IMR-90 (cell line): ENCODE measurements around the gene SLC25A5. TPM values are rescaled to one million over a fixed set of nuclear protein-coding genes. Genes with fewer than 3 reads are reported as not detected.

Source experiments
- ATAC-seq: fragments of 200-7000 bp; cut with Tn5 transposase; 2 replicates; pipeline ENCODE4 v1.9.1; 2020; ENCODE audit warnings: low read depth, mild to moderate bottlenecking, moderate library complexity
- BruUV-seq: library from RNA; stranded (reverse); fragments of 400-500 nt; replicated peaks from 2 replicates; lab custom pipeline; 2021; lab: Mats Ljungman, UMichigan
- CTCF ChIA-PET: fragments of 300-600 bp; formaldehyde crosslinking; extraction: SDS; loops from one replicate; lab custom pipeline; 2021; ENCODE audit warnings: antibody characterized with exemption; lab: Yijun Ruan, JAX
- POLR2A ChIA-PET: fragments of 300-600 bp; sonication (Branson Sonifier 250); formaldehyde crosslinking; loops from one replicate; lab custom pipeline; 2022; ENCODE audit warnings: antibody characterized with exemption; ENCODE audit not compliant: unreplicated experiment; lab: Charles Lee
- DNase-seq: peaks from one replicate; pipeline ENCODE4 v3.0.0; 2013
- H2AFZ ChIP-seq: replicated peaks from 2 replicates; pipeline ENCODE3; 2013; ENCODE audit warnings: low read length, mild to moderate bottlenecking; ENCODE audit not compliant: poor library complexity
- H2AK5ac ChIP-seq: 2 replicates; pipeline ENCODE4 v1.6.1; 2013; ENCODE audit warnings: low read depth, low read length, inconsistent platforms
- H2AK9ac ChIP-seq: replicated peaks from 2 replicates; pipeline ENCODE3; 2013; ENCODE audit warnings: mild to moderate bottlenecking, low read depth, low read length, moderate library complexity; ENCODE audit not compliant: poor library complexity
- H2BK120ac ChIP-seq: 2 replicates; pipeline ENCODE4 v1.6.1; 2013; ENCODE audit warnings: low read depth, low read length, inconsistent platforms
- H2BK15ac ChIP-seq: 3 replicates; pipeline ENCODE4 v1.6.1; 2013; ENCODE audit warnings: low read depth, low read length, inconsistent platforms
- H2BK20ac ChIP-seq: 2 replicates; pipeline ENCODE4 v1.6.1; 2013; ENCODE audit warnings: low read depth, mild to moderate bottlenecking, inconsistent platforms, low read length, moderate library complexity
- H2BK5ac ChIP-seq: 2 replicates; pipeline ENCODE4 v1.6.1; 2013; ENCODE audit warnings: mild to moderate bottlenecking, low read depth, low read length, inconsistent platforms; ENCODE audit not compliant: poor library complexity, severe bottlenecking
- H3K14ac ChIP-seq: replicated peaks from 2 replicates; pipeline ENCODE4 v1.6.1; 2013; ENCODE audit warnings: low read depth, low read length, inconsistent platforms
- H3K18ac ChIP-seq: 2 replicates; pipeline ENCODE4 v1.6.1; 2013; ENCODE audit warnings: low read depth, low read length, control low read depth
- H3K23ac ChIP-seq: 2 replicates; pipeline ENCODE4 v1.6.1; 2013; ENCODE audit warnings: low read depth, low read length, inconsistent platforms
- H3K27ac ChIP-seq: 2 replicates; pipeline ENCODE4 v1.5.1; 2013; ENCODE audit warnings: mild to moderate bottlenecking, control low read depth, low read length; ENCODE audit not compliant: insufficient read depth
- H3K27me3 ChIP-seq: 2 replicates; pipeline ENCODE4 v1.6.1; 2013; ENCODE audit warnings: low read length; ENCODE audit not compliant: control insufficient read depth, insufficient read depth
- H3K36me3 ChIP-seq: 2 replicates; pipeline ENCODE4 v1.6.1; 2013; ENCODE audit warnings: low read length, mixed read lengths; ENCODE audit not compliant: control insufficient read depth, insufficient read depth
- H3K4ac ChIP-seq: 2 replicates; pipeline ENCODE4 v1.6.1; 2013; ENCODE audit warnings: low read depth, low read length, inconsistent platforms
- H3K4me1 ChIP-seq: 2 replicates; pipeline ENCODE4 v1.6.1; 2013; ENCODE audit warnings: low read length, mixed read lengths; ENCODE audit not compliant: control insufficient read depth, insufficient read depth
- H3K4me2 ChIP-seq: 2 replicates; pipeline ENCODE4 v1.6.1; 2013; ENCODE audit warnings: low read depth, mild to moderate bottlenecking, control low read depth, low read length, moderate library complexity
- H3K4me3 ChIP-seq: 2 replicates; pipeline ENCODE4 v1.5.1; 2013; ENCODE audit warnings: low read depth, mild to moderate bottlenecking, control low read depth, low read length, moderate library complexity; ENCODE audit not compliant: insufficient read depth
- H3K56ac ChIP-seq: 2 replicates; pipeline ENCODE4 v1.6.1; 2013; ENCODE audit warnings: low read length, inconsistent platforms; ENCODE audit not compliant: insufficient read depth; ENCODE audit errors: extremely low read depth
- H3K79me1 ChIP-seq, 2 experiments: 2 replicates each; pipeline ENCODE4 v1.6.1; 2013; ENCODE audit warnings: low read length in 2 of 2, inconsistent platforms in 1 of 2, low read depth in 1 of 2
- H3K9ac ChIP-seq: 2 replicates; pipeline ENCODE4 v1.6.1; 2013; ENCODE audit warnings: low read depth, low read length, control low read depth
- H3K9me1 ChIP-seq: 2 replicates; pipeline ENCODE4 v1.6.1; 2013; ENCODE audit warnings: low read length, inconsistent platforms; ENCODE audit not compliant: insufficient read depth
- H3K9me3 ChIP-seq: 2 replicates; pipeline ENCODE4 v1.6.1; 2013; ENCODE audit warnings: low read length; ENCODE audit not compliant: control insufficient read depth, insufficient read depth
- H4K20me1 ChIP-seq: 2 replicates; pipeline ENCODE4 v1.6.1; 2013; ENCODE audit warnings: low read length, inconsistent platforms; ENCODE audit not compliant: insufficient read depth
- H4K5ac ChIP-seq: 2 replicates; pipeline ENCODE4 v1.6.1; 2013; ENCODE audit warnings: mild to moderate bottlenecking, low read depth, low read length, control low read depth
- H4K8ac ChIP-seq, 2 experiments: 2 replicates each; pipeline ENCODE4 v1.6.1; 2013; ENCODE audit warnings: low read depth in 2 of 2, low read length in 2 of 2, control low read depth in 1 of 2, inconsistent platforms in 1 of 2
- H4K91ac ChIP-seq: 2 replicates; pipeline ENCODE4 v1.6.1; 2013; ENCODE audit warnings: low read depth, low read length, inconsistent platforms; ENCODE audit not compliant: insufficient read depth
- BHLHE40 ChIP-seq: fragments of 150-350 bp; IDR thresholded peaks from 2 replicates; pipeline ENCODE4 v1.6.1; 2016; ENCODE audit warnings: mild to moderate bottlenecking, low read depth, low read length
- CEBPB ChIP-seq: IDR thresholded peaks from 2 replicates; pipeline ENCODE4 v1.6.1; 2012; ENCODE audit warnings: low read depth, low read length, improper control_type of control experiment
- CHD1 ChIP-seq: IDR thresholded peaks from 2 replicates; pipeline ENCODE4 v1.6.1; 2012; ENCODE audit warnings: low read depth, low read length, improper control_type of control experiment
- CTCF ChIP-seq: conservative IDR thresholded peaks from 2 replicates; pipeline ENCODE4 v1.5.1; 2012; ENCODE audit warnings: mild to moderate bottlenecking, low read depth, low read length, improper control_type of control experiment
- ELK1 ChIP-seq: fragments of 150-350 bp; IDR thresholded peaks from 2 replicates; pipeline ENCODE4 v1.6.1; 2016; ENCODE audit warnings: low read depth, mild to moderate bottlenecking, low read length, moderate library complexity, borderline replicate concordance
- FOS ChIP-seq: fragments of 150-350 bp; IDR thresholded peaks from 2 replicates; pipeline ENCODE4 v1.6.1; 2016; ENCODE audit warnings: low read depth, low read length
- MAFK ChIP-seq: IDR thresholded peaks from 2 replicates; pipeline ENCODE4 v1.6.1; 2012; ENCODE audit warnings: low read depth, low read length, improper control_type of control experiment
- MAZ ChIP-seq: IDR thresholded peaks from 2 replicates; pipeline ENCODE4 v1.6.1; 2012; ENCODE audit warnings: low read depth, mild to moderate bottlenecking, low read length, improper control_type of control experiment, moderate library complexity, borderline replicate concordance
- MXI1 ChIP-seq: IDR thresholded peaks from 2 replicates; pipeline ENCODE4 v1.6.1; 2012; ENCODE audit warnings: low read depth, mild to moderate bottlenecking, low read length, moderate library complexity, borderline replicate concordance
- NFE2L2 ChIP-seq: fragments of 150-350 bp; IDR thresholded peaks from 2 replicates; pipeline ENCODE4 v1.6.1; 2016; ENCODE audit warnings: low read depth, mild to moderate bottlenecking, low read length
- POLR2A ChIP-seq: IDR thresholded peaks from 2 replicates; pipeline ENCODE4 v1.6.1; 2012; ENCODE audit warnings: mild to moderate bottlenecking, low read depth, low read length
- RAD21 ChIP-seq: IDR thresholded peaks from 2 replicates; pipeline ENCODE4 v1.6.1; 2012; ENCODE audit warnings: low read length, improper control_type of control experiment
- RCOR1 ChIP-seq: IDR thresholded peaks from 2 replicates; pipeline ENCODE4 v1.6.1; 2012; ENCODE audit warnings: mild to moderate bottlenecking, low read length, improper control_type of control experiment; ENCODE audit not compliant: insufficient replicate concordance
- RFX5 ChIP-seq: IDR thresholded peaks from 2 replicates; pipeline ENCODE4 v1.8.0; 2012; ENCODE audit warnings: low read depth, mild to moderate bottlenecking, low read length, moderate library complexity
- SMC3 ChIP-seq: fragments of 150-350 bp; IDR thresholded peaks from 2 replicates; pipeline ENCODE4 v1.6.1; 2016; ENCODE audit warnings: low read depth, mild to moderate bottlenecking, antibody characterized with exemption, low read length, moderate library complexity
- WGBS, 2 experiments: methylation state at CpG; one replicate each; pipeline versions ENCODE4 v1.1.5 to v1.1.7; 2013; ENCODE audit warnings: missing lambda C conversion rate in 2 of 2; ENCODE audit not compliant: insufficient read length in 1 of 2; ENCODE audit errors: extremely low coverage in 2 of 2; 5-methylcytosine and 5-hydroxymethylcytosine counted together
- dilution Hi-C: fragments of 300-500 bp; cut with HindIII; formaldehyde crosslinking; loops from one replicate; pipeline ENCODE4 v1.14.3; 2018; ENCODE audit warnings: low sequenced_read_pairs; ENCODE audit not compliant: unreplicated experiment
- in situ Hi-C: fragments of 300-500 bp; cut with MboI; formaldehyde crosslinking; loops from 3 replicates; pipeline ENCODE4 v1.14.3; 2019; ENCODE audit warnings: low sequenced_read_pairs, inconsistent platforms, mixed read lengths
- intact Hi-C: fragments of 100-400 bp; cut with micrococcal nuclease; formaldehyde crosslinking; loops from 2 replicates; pipeline ENCODE4 v1.10.0; 2022
- polyA plus RNA-seq, 3 experiments: library from polyadenylated mRNA; depleted of rRNA; stranded (reverse); fragments of >200 nt; gene quantifications; 2 replicates each; pipeline ENCODE4 v1.2.3, GENCODE V29; 2012; ENCODE audit warnings: low replicate concordance in 1 of 3
- total RNA-seq: library from RNA; depleted of rRNA; stranded (reverse); fragments of >200 nt; gene quantifications from 2 replicates; pipeline ENCODE4 v1.2.3, GENCODE V29; 2012
- TF ChIP-seq, protein P1 (sequence below): fragments of 150-350 bp; IDR thresholded peaks from 2 replicates; pipeline ENCODE4 v1.6.1; 2017; ENCODE audit warnings: mild to moderate bottlenecking, antibody characterized with exemption, low read length, low read depth

The SLC25A5 gene
- total and polyA plus RNA-seq, 2 of the 4 experiments (the other 2 are of a cell fraction): 216 to 337 TPM

GRCh38 chrX:119479845-119480244, 11.6 kb downstream of the SLC25A5 start:
- no TSS peak for BruUV-seq
- CTCF ChIA-PET: no interaction called here
- intact Hi-C loops: loop anchor here (10.0 kb wide), 1 partner anchor 735 kb away; no protein-coding TSS in a partner anchor
- H3K4ac ChIP-seq: no peak overlapping the region
- H3K27me3 ChIP-seq: no peaks in the 10 kb centered on the region
- H3K18ac ChIP-seq: no peak overlapping the region
- H3K4me3 ChIP-seq: no peak overlapping the region
- H4K8ac ChIP-seq: no peak overlapping the region
- in situ Hi-C loops: no loop called here
- no peaks in the 10 kb centered on the region for H3K9me3 ChIP-seq
- no peak overlapping the region for H4K91ac ChIP-seq
- no peaks in the 10 kb centered on the region for H4K20me1 ChIP-seq
- no peak overlapping the region for H3K14ac ChIP-seq
- no peak overlapping the region for H2AFZ ChIP-seq
- H3K9me1 ChIP-seq: no peaks in the 10 kb centered on the region
- no peaks in the 10 kb centered on the region for H3K36me3 ChIP-seq
- no peak overlapping the region for H2BK15ac ChIP-seq
- H3K27ac ChIP-seq: no peak overlapping the region
- H2AK5ac ChIP-seq: no peak overlapping the region
- no peak for TF ChIP-seq RCOR1
- TF ChIP-seq BHLHE40: no peak
- TF ChIP-seq, protein P1, sequence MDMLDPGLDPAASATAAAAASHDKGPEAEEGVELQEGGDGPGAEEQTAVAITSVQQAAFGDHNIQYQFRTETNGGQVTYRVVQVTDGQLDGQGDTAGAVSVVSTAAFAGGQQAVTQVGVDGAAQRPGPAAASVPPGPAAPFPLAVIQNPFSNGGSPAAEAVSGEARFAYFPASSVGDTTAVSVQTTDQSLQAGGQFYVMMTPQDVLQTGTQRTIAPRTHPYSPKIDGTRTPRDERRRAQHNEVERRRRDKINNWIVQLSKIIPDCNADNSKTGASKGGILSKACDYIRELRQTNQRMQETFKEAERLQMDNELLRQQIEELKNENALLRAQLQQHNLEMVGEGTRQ: no peak
- TF ChIP-seq CTCF: no peak
- TF ChIP-seq CHD1: no peak
- TF ChIP-seq FOS: no peak
- no peak for TF ChIP-seq MAFK
- TF ChIP-seq CEBPB: no peak
- no peak for TF ChIP-seq POLR2A
- no peak for TF ChIP-seq MAZ
- TF ChIP-seq SMC3: no peak
- no peak for TF ChIP-seq ELK1
- TF ChIP-seq RAD21: no peak
- no peak for TF ChIP-seq MXI1
- no peak for TF ChIP-seq RFX5
- TF ChIP-seq NFE2L2: no peak
- H2AK9ac ChIP-seq: no peak overlapping the region
- no peak for ATAC-seq
- no peak overlapping the region for H3K4me2 ChIP-seq
- no peak overlapping the region for H2BK20ac ChIP-seq
- POLR2A ChIA-PET: no interaction called here
- H3K9ac ChIP-seq: no peak overlapping the region
- peaks cover 6% of the 10 kb centered on the region for H3K4me1 ChIP-seq
- DNase-seq: no peak
- dilution Hi-C loops: no loop called here
- no peak overlapping the region for H4K5ac ChIP-seq
- no peak overlapping the region for H3K56ac ChIP-seq
- no peak overlapping the region for H2BK120ac ChIP-seq
- H3K23ac ChIP-seq: no peak overlapping the region
- no peaks in the 10 kb centered on the region for H3K79me1 ChIP-seq
- H2BK5ac ChIP-seq: no peak overlapping the region
- WGBS, 2 experiments: 67% methylated on average over 1 of the region's 2 CpGs; no CpG with 5 or more reads in 1 of the 2 experiments
